Ishikawa (cell line): ENCODE data around the gene POLG2.

ENCODE experiments used
- RAD21 ChIP-seq: IDR thresholded peaks from 2 replicates; pipeline ENCODE4 v1.6.1; 2012; ENCODE audit warnings: low read depth
- ZBTB7A ChIP-seq: IDR thresholded peaks from 2 replicates; pipeline ENCODE4 v1.6.1; 2012; ENCODE audit warnings: low read depth

GRCh38 chr17:64437944-64438525, 58.8 kb downstream of the POLG2 start:
- no peak for TF ChIP-seq RAD21
- no peak for TF ChIP-seq ZBTB7A
